H9 (cell line): ENCODE results near the gene DCAF17. TPM values are rescaled to one million over a fixed set of nuclear protein-coding genes. Genes with fewer than 3 reads are reported as not detected.

Experiments
- DNase-seq: peaks from one replicate; pipeline ENCODE4 v3.0.0-alpha.2; 2017
- H2AFZ ChIP-seq: one replicate; pipeline ENCODE4 v1.6.1; 2013; ENCODE audit warnings: mild to moderate bottlenecking, low read length, control low read depth, moderate library complexity
- H2AK5ac ChIP-seq: 2 replicates; pipeline ENCODE4 v1.6.1; 2013; ENCODE audit warnings: low read length, control low read depth, mixed read lengths; ENCODE audit not compliant: insufficient read length
- H2BK120ac ChIP-seq: one replicate; pipeline ENCODE4 v1.6.1; 2013; ENCODE audit warnings: low read depth, mild to moderate bottlenecking, low read length, control low read depth, inconsistent platforms; ENCODE audit not compliant: poor library complexity, severe bottlenecking
- H2BK12ac ChIP-seq: 2 replicates; pipeline ENCODE4 v1.6.1; 2013; ENCODE audit warnings: low read length, control low read depth, mixed read lengths, low read depth; ENCODE audit not compliant: insufficient read length
- H2BK15ac ChIP-seq: 2 replicates; pipeline ENCODE4 v1.6.1; 2013; ENCODE audit warnings: low read depth, low read length, control low read depth
- H2BK20ac ChIP-seq: one replicate; pipeline ENCODE4 v1.6.1; 2013; ENCODE audit warnings: low read depth, mild to moderate bottlenecking, low read length, control low read depth, inconsistent platforms; ENCODE audit not compliant: poor library complexity, severe bottlenecking
- H2BK5ac ChIP-seq: 2 replicates; pipeline ENCODE4 v1.6.1; 2013; ENCODE audit warnings: low read length, control low read depth, mixed read lengths; ENCODE audit not compliant: insufficient read length
- H3K14ac ChIP-seq: 2 replicates; pipeline ENCODE4 v1.6.1; 2013; ENCODE audit warnings: low read length, control low read depth; ENCODE audit not compliant: insufficient read depth
- H3K18ac ChIP-seq: 2 replicates; pipeline ENCODE4 v1.6.1; 2013; ENCODE audit warnings: low read depth, mild to moderate bottlenecking, mixed read lengths, low read length, control low read depth; ENCODE audit not compliant: insufficient read length
- H3K23ac ChIP-seq: 2 replicates; pipeline ENCODE4 v1.6.1; 2013; ENCODE audit warnings: low read length, control low read depth, mixed read lengths, low read depth; ENCODE audit not compliant: insufficient read length
- H3K23me2 ChIP-seq: 2 replicates; pipeline ENCODE4 v1.6.1; 2013; ENCODE audit warnings: low read depth, mild to moderate bottlenecking, mixed read lengths, low read length, control low read depth; ENCODE audit not compliant: insufficient read length, poor library complexity, severe bottlenecking
- H3K27ac ChIP-seq: 2 replicates; pipeline ENCODE4 v1.5.1; 2013; ENCODE audit warnings: low read length, control low read depth, mixed read lengths, low read depth; ENCODE audit not compliant: insufficient read length
- H3K27me3 ChIP-seq: 2 replicates; pipeline ENCODE4 v1.6.1; 2013; ENCODE audit warnings: low read length, control low read depth, inconsistent platforms; ENCODE audit not compliant: insufficient read depth
- H3K4ac ChIP-seq: 2 replicates; pipeline ENCODE4 v1.6.1; 2013; ENCODE audit warnings: low read depth, mild to moderate bottlenecking, control low read depth, inconsistent platforms, low read length, moderate library complexity
- H3K4me1 ChIP-seq: 2 replicates; pipeline ENCODE4 v1.6.1; 2013; ENCODE audit warnings: low read length, control low read depth, inconsistent platforms; ENCODE audit not compliant: insufficient read depth
- H3K4me2 ChIP-seq: 2 replicates; pipeline ENCODE4 v1.6.1; 2013; ENCODE audit warnings: low read length, control low read depth, mixed read lengths; ENCODE audit not compliant: insufficient read length, insufficient read depth
- H3K56ac ChIP-seq: 2 replicates; pipeline ENCODE4 v1.6.1; 2013; ENCODE audit warnings: low read depth, mild to moderate bottlenecking, mixed read lengths, low read length, control low read depth; ENCODE audit not compliant: insufficient read length
- H3K79me1 ChIP-seq: 2 replicates; pipeline ENCODE4 v1.6.1; 2013; ENCODE audit warnings: low read depth, mild to moderate bottlenecking, moderate library complexity, low read length, control low read depth, inconsistent platforms; ENCODE audit not compliant: insufficient read depth, poor library complexity, severe bottlenecking
- H3K79me2 ChIP-seq: 2 replicates; pipeline ENCODE4 v1.6.1; 2013; ENCODE audit warnings: low read length, control low read depth, inconsistent platforms; ENCODE audit not compliant: insufficient read depth
- H3K9ac ChIP-seq: 2 replicates; pipeline ENCODE4 v1.6.1; 2013; ENCODE audit warnings: low read length, control low read depth, mixed read lengths; ENCODE audit not compliant: insufficient read length; ENCODE audit errors: extremely low read depth
- H3K9me3 ChIP-seq: one replicate; pipeline ENCODE4 v1.6.1; 2013; ENCODE audit warnings: low read depth, low read length, inconsistent platforms; ENCODE audit not compliant: control insufficient read depth
- H3T11ph ChIP-seq: one replicate; pipeline ENCODE4 v1.6.1; 2013; ENCODE audit warnings: mild to moderate bottlenecking, low read length, control low read depth, inconsistent platforms
- H4K20me1 ChIP-seq: one replicate; pipeline ENCODE4 v1.6.1; 2013; ENCODE audit not compliant: control insufficient read depth, insufficient read length, insufficient read depth
- H4K5ac ChIP-seq: 2 replicates; pipeline ENCODE4 v1.6.1; 2013; ENCODE audit warnings: low read depth, mild to moderate bottlenecking, mixed read lengths, low read length, control low read depth; ENCODE audit not compliant: insufficient read length
- H4K8ac ChIP-seq: replicated peaks from 2 replicates; pipeline ENCODE4 v1.6.1; 2013; ENCODE audit warnings: low read length, control low read depth, mixed read lengths, low read depth; ENCODE audit not compliant: insufficient read length
- H4K91ac ChIP-seq: 2 replicates; pipeline ENCODE4 v1.6.1; 2013; ENCODE audit warnings: low read depth, mild to moderate bottlenecking, moderate library complexity, mixed read lengths, low read length, control low read depth; ENCODE audit not compliant: insufficient read length
- H3K27ac Mint-ChIP-seq, 3 experiments: 2 replicates in 2 of 3; 3 replicates in 1 of 3; pipeline ENCODE4 v1.8.0; 2020 to 2021; ENCODE audit warnings: mixed read lengths in 3 of 3, mild to moderate bottlenecking in 1 of 3, moderate library complexity in 1 of 3
- H3K27me3 Mint-ChIP-seq: 2 replicates; pipeline ENCODE4 v1.8.0; 2021; ENCODE audit warnings: low read depth, mild to moderate bottlenecking, moderate library complexity, mixed read lengths
- H3K36me3 Mint-ChIP-seq, 3 experiments: 2 replicates in 2 of 3; 3 replicates in 1 of 3; pipeline ENCODE4 v1.8.0; 2020 to 2021; ENCODE audit warnings: low read depth in 3 of 3, mixed read lengths in 3 of 3; ENCODE audit not compliant: insufficient read depth in 1 of 3
- H3K4me1 Mint-ChIP-seq, 2 experiments: 2 replicates each; pipeline ENCODE4 v1.8.0; 2020; ENCODE audit warnings: mixed read lengths in 2 of 2
- H3K4me3 Mint-ChIP-seq, 2 experiments: 2 replicates in 1 of 2; 3 replicates in 1 of 2; pipeline ENCODE4 v1.8.0; 2020 to 2021; ENCODE audit warnings: mild to moderate bottlenecking in 2 of 2, mixed read lengths in 2 of 2, moderate library complexity in 1 of 2
- H3K9me3 Mint-ChIP-seq, 2 experiments: 2 replicates in 1 of 2; 3 replicates in 1 of 2; pipeline ENCODE4 v1.8.0; 2020; ENCODE audit warnings: mild to moderate bottlenecking in 2 of 2, mixed read lengths in 2 of 2, moderate library complexity in 1 of 2
- WGBS: extraction: QIAGEN DNeasy Blood & Tissue Kit; methylation state at CpG from one replicate; pipeline ENCODE4 v1.1.7; 2013; ENCODE audit warnings: missing lambda C conversion rate, low lambda C conversion rate, mixed read lengths; ENCODE audit not compliant: insufficient read length; ENCODE audit errors: extremely low coverage; 5-methylcytosine and 5-hydroxymethylcytosine counted together
- total RNA-seq: library from RNA; stranded (reverse); gene quantifications from 2 replicates; pipeline ENCODE4 v1.2.1, GENCODE V29; 2021
- TF ChIP-seq, protein P1 (sequence below): fragments of 200-600 bp; sonication (generic); conservative IDR thresholded peaks from 3 replicates; pipeline ENCODE4 v1.8.0; 2021; ENCODE audit warnings: antibody characterized with exemption, mild to moderate bottlenecking

Gene DCAF17
- total RNA-seq, 1 experiment from 2014 or later, result 28.1 TPM

DNA sequence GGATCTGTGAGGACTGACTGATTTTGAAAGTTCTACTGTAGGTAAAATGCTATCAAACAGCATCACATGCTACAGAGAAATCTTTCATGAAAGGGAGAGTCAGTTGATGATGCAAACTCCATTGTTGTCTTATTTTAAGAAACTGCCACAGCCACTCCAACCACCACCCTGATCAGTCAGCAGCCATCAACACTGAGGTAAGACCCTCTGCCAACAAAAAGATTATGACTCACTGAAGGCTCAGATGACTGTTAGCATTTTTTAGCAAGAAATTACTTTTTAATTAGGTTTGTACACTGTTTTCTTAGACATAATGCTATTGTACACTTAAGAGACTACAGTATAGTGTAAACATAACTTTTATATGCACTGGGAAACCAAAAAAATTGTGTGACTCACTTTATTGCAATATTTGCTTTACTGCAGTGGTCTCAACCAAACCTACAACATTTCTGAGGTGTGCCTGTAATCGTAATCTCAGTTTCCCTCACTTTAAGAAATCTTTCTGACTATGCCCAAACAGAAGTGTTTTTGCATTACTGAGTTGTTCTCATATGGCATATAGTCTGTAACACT, 43.0 kb upstream of the DCAF17 start:
- H3K27me3 ChIP-seq, result no peaks in the 10 kb centered on the region
- no peak overlapping the region for H3K56ac ChIP-seq
- no peaks in the 10 kb centered on the region for H3K23me2 ChIP-seq
- no peak overlapping the region for H2AFZ ChIP-seq
- no peaks in the 10 kb centered on the region; the same call in 1 of the 2 replicates for H3K79me2 ChIP-seq
- H4K91ac ChIP-seq, result no peak overlapping the region
- H3K27ac ChIP-seq, result no peak overlapping the region
- H3K4me2 ChIP-seq, result no peak overlapping the region
- DNase-seq, result no peak
- H3K9ac ChIP-seq, result no peak overlapping the region
- no peak overlapping the region for H3K27ac Mint-ChIP-seq
- no peak overlapping the region for H2BK120ac ChIP-seq
- no peak overlapping the region for H2BK12ac ChIP-seq
- WGBS, result no CpG with 5 or more reads among the region's 1 CpG
- H3K27me3 Mint-ChIP-seq, result no peaks in the 10 kb centered on the region
- H3K4me1 ChIP-seq, result peaks cover 6% of the 10 kb centered on the region; the same call in 1 of the 2 replicates
- H3K9me3 Mint-ChIP-seq, result no peaks in the 10 kb centered on the region; a peak in 1 of 5 replicates
- H3T11ph ChIP-seq, result no peak overlapping the region
- no peak overlapping the region for H3K14ac ChIP-seq
- H3K23ac ChIP-seq, result no peak overlapping the region
- H3K4me3 Mint-ChIP-seq, result no peak overlapping the region
- no peak overlapping the region for H3K18ac ChIP-seq
- H2BK20ac ChIP-seq, result no peak overlapping the region
- no peaks in the 10 kb centered on the region for H3K79me1 ChIP-seq
- no peak overlapping the region for H2AK5ac ChIP-seq
- no peak overlapping the region for H2BK15ac ChIP-seq
- H3K9me3 ChIP-seq, result no peaks in the 10 kb centered on the region
- H4K20me1 ChIP-seq, result no peaks in the 10 kb centered on the region
- H4K8ac ChIP-seq, result no peak overlapping the region
- H3K4ac ChIP-seq, result no peak overlapping the region
- H3K4me1 Mint-ChIP-seq, result peaks cover 53 to 57% of the 10 kb centered on the region in 2 experiments
- H2BK5ac ChIP-seq, result no peak overlapping the region
- H3K36me3 Mint-ChIP-seq, result peaks cover 0 to 5% (median 3%) of the 10 kb centered on the region in 3 experiments; a peak in 1 of 7 replicates
- TF ChIP-seq, protein P1, sequence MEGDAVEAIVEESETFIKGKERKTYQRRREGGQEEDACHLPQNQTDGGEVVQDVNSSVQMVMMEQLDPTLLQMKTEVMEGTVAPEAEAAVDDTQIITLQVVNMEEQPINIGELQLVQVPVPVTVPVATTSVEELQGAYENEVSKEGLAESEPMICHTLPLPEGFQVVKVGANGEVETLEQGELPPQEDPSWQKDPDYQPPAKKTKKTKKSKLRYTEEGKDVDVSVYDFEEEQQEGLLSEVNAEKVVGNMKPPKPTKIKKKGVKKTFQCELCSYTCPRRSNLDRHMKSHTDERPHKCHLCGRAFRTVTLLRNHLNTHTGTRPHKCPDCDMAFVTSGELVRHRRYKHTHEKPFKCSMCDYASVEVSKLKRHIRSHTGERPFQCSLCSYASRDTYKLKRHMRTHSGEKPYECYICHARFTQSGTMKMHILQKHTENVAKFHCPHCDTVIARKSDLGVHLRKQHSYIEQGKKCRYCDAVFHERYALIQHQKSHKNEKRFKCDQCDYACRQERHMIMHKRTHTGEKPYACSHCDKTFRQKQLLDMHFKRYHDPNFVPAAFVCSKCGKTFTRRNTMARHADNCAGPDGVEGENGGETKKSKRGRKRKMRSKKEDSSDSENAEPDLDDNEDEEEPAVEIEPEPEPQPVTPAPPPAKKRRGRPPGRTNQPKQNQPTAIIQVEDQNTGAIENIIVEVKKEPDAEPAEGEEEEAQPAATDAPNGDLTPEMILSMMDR, result no peak
- H4K5ac ChIP-seq, result no peak overlapping the region
